Uterus (tissue), 2 donors: Measurements from ENCODE around the gene PEPD.

ENCODE experiments used
- CTCF ChIP-seq, 4 experiments: fragments of 200-600 bp in 2 of 4; fragments of 450-650 bp in 2 of 4; sonication (generic) in 2 of 4; IDR thresholded peaks; one replicate each; pipeline ENCODE4 v1.5.1; 2016 to 2019; ENCODE audit warnings: antibody characterized with exemption in 4 of 4, mild to moderate bottlenecking in 2 of 4, moderate library complexity in 1 of 4
- POLR2A ChIP-seq, 2 donors: fragments of 450-650 bp; IDR thresholded peaks; one replicate each; pipeline ENCODE4 v1.6.1; 2016; ENCODE audit warnings: antibody characterized with exemption in 2 of 2, mild to moderate bottlenecking in 1 of 2, moderate library complexity in 1 of 2

DNA sequence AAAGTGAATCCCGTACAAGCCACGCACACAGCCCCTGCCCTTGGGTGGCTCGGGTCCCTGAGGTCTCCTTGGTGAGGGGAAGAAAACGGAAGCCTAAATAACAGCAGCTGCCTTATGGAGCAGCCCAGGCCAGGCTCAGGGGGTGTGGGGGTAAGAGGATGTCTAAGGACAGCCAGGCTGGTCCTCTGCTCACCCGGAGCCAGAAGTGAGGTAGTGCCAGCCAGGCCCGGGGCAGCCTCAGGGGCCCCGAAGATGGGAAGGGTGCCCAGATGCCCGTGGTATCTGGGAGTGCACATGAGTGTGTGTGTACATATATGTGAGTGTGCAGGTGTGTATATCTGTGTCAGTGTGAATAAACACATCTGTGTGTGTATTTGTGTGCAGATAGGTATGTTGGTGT is 38.4 kb upstream of the PEPD start:
- TF ChIP-seq CTCF (IDR thresholded peaks at IDR 0.05) (no peak), POLR2A (IDR thresholded peaks at IDR 0.05) (no peak)
